Suprapubic skin (tissue), 3 donors: ENCODE data around the gene MAP7D2.

ENCODE experiments used
- CTCF ChIP-seq, 2 donors: fragments of 200-600 bp in 1 of 2; fragments of 450-650 bp in 1 of 2; sonication (generic) in 1 of 2; IDR thresholded peaks; one replicate each; pipeline ENCODE4 v1.5.1; 2016 to 2019; ENCODE audit warnings: antibody characterized with exemption in 2 of 2, mild to moderate bottlenecking in 1 of 2, moderate library complexity in 1 of 2
- POLR2A ChIP-seq, 2 donors: fragments of 450-650 bp; IDR thresholded peaks; one replicate each; pipeline ENCODE4 v1.6.1; 2017; ENCODE audit warnings: antibody characterized with exemption in 2 of 2, mild to moderate bottlenecking in 2 of 2, moderate library complexity in 2 of 2

GRCh38 chrX:19968276-19968675 lies 148.4 kb downstream of the MAP7D2 start:
- TF ChIP-seq POLR2A (IDR thresholded peaks at IDR 0.05), result no peak
- TF ChIP-seq CTCF (IDR thresholded peaks at IDR 0.05), result no peak
